AG10803 (cell line): Measurements from ENCODE around the gene SLC43A1.

ENCODE experiments used
- DNase-seq: peaks from one replicate; pipeline ENCODE4 v3.0.0; 2010; ENCODE audit warnings: low read depth
- H3K4me3 ChIP-seq: 2 replicates; pipeline ENCODE4 v1.5.1; 2011; ENCODE audit warnings: mild to moderate bottlenecking, low read length, control low read depth
- TF ChIP-seq, protein P1 (sequence below): conservative IDR thresholded peaks from 2 replicates; pipeline ENCODE4 v1.5.1; 2011; ENCODE audit warnings: mild to moderate bottlenecking, low read length, control low read depth, inconsistent platforms

SLC43A1 gene

GRCh38 chr11:57474017-57474802 is 41.3 kb downstream of the SLC43A1 start:
- TF ChIP-seq, protein P1, sequence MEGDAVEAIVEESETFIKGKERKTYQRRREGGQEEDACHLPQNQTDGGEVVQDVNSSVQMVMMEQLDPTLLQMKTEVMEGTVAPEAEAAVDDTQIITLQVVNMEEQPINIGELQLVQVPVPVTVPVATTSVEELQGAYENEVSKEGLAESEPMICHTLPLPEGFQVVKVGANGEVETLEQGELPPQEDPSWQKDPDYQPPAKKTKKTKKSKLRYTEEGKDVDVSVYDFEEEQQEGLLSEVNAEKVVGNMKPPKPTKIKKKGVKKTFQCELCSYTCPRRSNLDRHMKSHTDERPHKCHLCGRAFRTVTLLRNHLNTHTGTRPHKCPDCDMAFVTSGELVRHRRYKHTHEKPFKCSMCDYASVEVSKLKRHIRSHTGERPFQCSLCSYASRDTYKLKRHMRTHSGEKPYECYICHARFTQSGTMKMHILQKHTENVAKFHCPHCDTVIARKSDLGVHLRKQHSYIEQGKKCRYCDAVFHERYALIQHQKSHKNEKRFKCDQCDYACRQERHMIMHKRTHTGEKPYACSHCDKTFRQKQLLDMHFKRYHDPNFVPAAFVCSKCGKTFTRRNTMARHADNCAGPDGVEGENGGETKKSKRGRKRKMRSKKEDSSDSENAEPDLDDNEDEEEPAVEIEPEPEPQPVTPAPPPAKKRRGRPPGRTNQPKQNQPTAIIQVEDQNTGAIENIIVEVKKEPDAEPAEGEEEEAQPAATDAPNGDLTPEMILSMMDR: no peak
- H3K4me3 ChIP-seq: no peak overlapping the region
- no peak for DNase-seq

DNA sequence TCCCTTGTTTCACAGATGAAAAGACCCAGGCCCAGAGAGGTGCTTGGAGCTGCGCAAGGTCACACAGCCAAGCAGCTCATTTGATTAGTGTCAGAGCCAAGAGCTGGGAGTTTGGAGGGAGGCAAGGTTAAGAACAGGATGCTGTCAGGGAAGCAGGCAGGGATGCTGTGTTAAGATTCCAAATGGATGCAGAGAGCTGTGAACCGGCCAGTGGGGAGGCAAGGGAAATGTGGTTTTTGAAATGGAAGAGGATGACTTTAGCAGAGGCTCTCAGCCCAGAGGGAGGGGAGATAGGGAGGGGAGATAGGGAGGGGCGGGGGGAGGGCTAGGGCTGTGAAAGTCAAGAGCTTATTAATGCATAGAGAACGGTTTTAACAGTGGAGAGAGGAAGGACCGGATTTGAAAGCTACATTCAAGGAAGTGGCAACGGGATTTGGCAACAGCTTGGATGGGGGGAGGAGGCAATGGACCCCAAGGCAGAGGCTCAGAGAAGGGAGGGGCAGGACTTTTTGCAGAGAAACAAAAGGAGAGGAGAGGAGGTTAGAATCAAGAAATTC is 42.1 kb downstream of the SLC43A1 start:
- H3K4me3 ChIP-seq: no peak overlapping the region
- TF ChIP-seq, protein P1: no peak
- DNase-seq: no peak

DNA sequence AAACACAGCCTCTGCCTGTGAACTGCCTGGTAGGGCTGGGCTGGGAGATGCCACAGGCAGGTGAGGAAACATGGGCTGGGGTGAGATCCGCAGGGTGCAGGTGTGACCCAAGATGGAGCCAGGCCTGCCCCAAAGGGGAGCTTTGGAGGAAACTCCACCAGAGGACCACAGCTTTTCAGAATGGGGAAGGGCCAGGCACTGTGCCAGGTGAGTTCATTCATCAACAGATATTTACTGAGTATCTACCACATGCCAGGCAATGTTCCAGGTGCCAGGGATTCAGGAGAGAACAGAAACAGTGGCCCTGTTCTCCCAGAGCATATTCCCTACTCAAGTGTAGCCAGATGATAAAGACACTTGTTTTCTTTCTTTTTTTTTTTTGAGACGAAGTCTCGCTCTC is 44.0 kb downstream of the SLC43A1 start:
- H3K4me3 ChIP-seq: no peak overlapping the region
- DNase-seq: no peak
- TF ChIP-seq, protein P1: no peak

- TF ChIP-seq, protein P1: no peak
- no peak overlapping the region for H3K4me3 ChIP-seq
- DNase-seq: no peak
Measured at GRCh38 chr11:57469268-57469667, 46.2 kb downstream of the SLC43A1 start.

DNA sequence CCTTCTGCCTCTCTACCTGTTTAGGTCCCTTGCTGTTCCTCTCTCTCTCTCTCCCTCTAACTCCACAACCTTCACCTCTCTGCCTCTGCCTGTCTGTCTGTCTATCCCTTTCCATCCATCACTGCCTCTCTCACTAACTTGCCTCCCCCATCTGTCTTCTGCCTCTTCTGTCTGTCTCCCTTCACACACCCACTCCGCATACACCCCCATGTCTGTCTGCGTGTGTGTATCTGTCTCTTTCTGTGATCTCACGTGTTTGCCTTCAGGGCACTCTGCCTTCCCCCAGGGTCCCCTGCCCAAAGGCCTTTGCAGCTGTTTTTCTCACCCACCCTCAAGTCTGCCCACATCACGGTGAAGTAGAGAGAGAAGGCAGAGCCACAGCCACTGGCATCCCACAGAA is 47.2 kb downstream of the SLC43A1 start:
- TF ChIP-seq, protein P1: no peak
- no peak for DNase-seq
- no peak overlapping the region for H3K4me3 ChIP-seq

DNA sequence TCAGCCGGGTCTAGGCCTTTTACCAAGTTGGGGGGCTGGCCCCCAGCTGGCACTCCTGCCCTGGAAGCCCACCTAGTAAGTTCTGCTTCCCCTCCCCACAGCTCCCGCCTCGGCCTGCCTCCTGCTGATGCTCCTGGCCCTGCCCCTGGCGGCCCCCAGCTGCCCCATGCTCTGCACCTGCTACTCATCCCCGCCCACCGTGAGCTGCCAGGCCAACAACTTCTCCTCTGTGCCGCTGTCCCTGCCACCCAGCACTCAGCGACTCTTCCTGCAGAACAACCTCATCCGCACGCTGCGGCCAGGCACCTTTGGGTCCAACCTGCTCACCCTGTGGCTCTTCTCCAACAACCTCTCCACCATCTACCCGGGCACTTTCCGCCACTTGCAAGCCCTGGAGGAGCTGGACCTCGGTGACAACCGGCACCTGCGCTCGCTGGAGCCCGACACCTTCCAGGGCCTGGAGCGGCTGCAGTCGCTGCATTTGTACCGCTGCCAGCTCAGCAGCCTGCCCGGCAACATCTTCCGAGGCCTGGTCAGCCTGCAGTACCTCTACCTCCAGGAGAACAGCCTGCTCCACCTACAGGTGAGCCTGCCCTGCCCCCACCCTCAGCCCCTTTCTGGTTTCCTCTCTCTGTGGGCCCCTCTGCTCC is 47.9 kb downstream of the SLC43A1 start:
- no peak overlapping the region for H3K4me3 ChIP-seq

More for the DNA sequence above, 47.9 kb downstream of the SLC43A1 start:
- TF ChIP-seq, protein P1: no peak
- no peak for DNase-seq
